Breast epithelium (tissue), 4 donors: ENCODE results near the gene CAMKK2. TPM values are rescaled to one million over a fixed set of nuclear protein-coding genes. Genes with fewer than 3 reads are reported as not detected.

Experiments used
- DNase-seq, 2 donors: peaks; one replicate each; pipeline ENCODE4 v3.0.0-alpha.2; 2019; ENCODE audit warnings: low spot score in 2 of 2
- H3K27ac ChIP-seq, 2 donors: fragments of 200-600 bp; sonication (generic) in 1 of 2; one replicate each; pipeline ENCODE4 v1.5.1; 2016 to 2019; ENCODE audit warnings: mild to moderate bottlenecking in 1 of 2
- H3K27me3 ChIP-seq, 2 donors: fragments of 200-600 bp; sonication (generic) in 1 of 2; one replicate each; pipeline versions ENCODE4 v1.5.1 to v1.6.0; 2017 to 2019; ENCODE audit warnings: control low read depth in 1 of 2, mild to moderate bottlenecking in 1 of 2
- H3K36me3 ChIP-seq: fragments of 200-600 bp; one replicate; pipeline ENCODE4 v1.5.1; 2019
- H3K4me1 ChIP-seq, 2 donors: fragments of 200-600 bp; sonication (generic); one replicate each; pipeline ENCODE4 v1.5.1; 2016 to 2019; ENCODE audit warnings: control low read depth in 1 of 2
- H3K4me3 ChIP-seq, 3 donors: fragments of 200-600 bp; sonication (generic); 1 replicate in 2 of 3; 2 replicates in 1 of 3; pipeline ENCODE4 v1.5.1; 2016 to 2019; ENCODE audit warnings: mild to moderate bottlenecking in 3 of 3, moderate library complexity in 2 of 3
- H3K9me3 ChIP-seq, 2 donors: fragments of 200-600 bp; sonication (generic) in 1 of 2; one replicate each; pipeline ENCODE4 v1.5.1; 2016 to 2019; ENCODE audit warnings: control low read depth in 1 of 2
- CTCF ChIP-seq, 3 donors: fragments of 450-650 bp; IDR thresholded peaks; one replicate each; pipeline ENCODE4 v1.5.1; 2016 to 2017; ENCODE audit warnings: antibody characterized with exemption in 3 of 3, mild to moderate bottlenecking in 3 of 3, moderate library complexity in 3 of 3
- POLR2A ChIP-seq: fragments of 450-650 bp; IDR thresholded peaks from one replicate; pipeline ENCODE4 v1.6.1; 2016; ENCODE audit warnings: antibody characterized with exemption, mild to moderate bottlenecking, moderate library complexity
- POLR2AphosphoS5 ChIP-seq, 3 donors: sonication (generic); formaldehyde crosslinking; IDR thresholded peaks; one replicate each; pipeline ENCODE4 v1.6.1; 2017; ENCODE audit warnings: antibody characterized with exemption in 3 of 3
- intact Hi-C: fragments of 100-400 bp; cut with DNase I; formaldehyde crosslinking; loops from one replicate; pipeline ENCODE4 v1.15.1; 2023; ENCODE audit warnings: low total_unique reads
- total RNA-seq, 3 donors: library from RNA; depleted of rRNA; stranded (reverse); fragments of >200 nt; gene quantifications; one replicate each; pipeline ENCODE4 v1.1.0, GENCODE V29; 2016

The CAMKK2 gene
- total RNA-seq, 3 donors from 2014 or later: 27.4 to 32.0 (median 29.2) TPM

DNA sequence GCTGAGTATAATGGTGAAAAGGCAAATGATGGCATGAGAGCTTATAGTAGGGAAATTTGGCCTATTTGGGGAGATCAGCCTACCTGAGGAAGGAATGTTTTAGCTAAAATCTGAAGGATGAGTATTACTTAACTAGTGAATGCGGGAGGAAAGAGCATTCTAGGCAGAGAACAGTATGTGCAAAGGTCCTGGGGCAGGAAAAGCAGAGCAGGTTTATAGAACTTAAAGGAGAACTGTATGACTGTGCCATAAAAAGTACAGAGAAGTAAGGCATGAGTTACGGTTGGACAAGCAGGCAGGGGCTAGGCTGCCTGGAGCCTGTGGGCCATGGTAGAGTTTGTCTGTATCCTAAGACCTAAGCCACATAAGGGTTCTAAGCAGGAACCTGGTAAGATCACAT is 108.3 kb downstream of the CAMKK2 start:
- H3K4me3 ChIP-seq: no peak overlapping the region
- no peak for DNase-seq
- intact Hi-C loops: no loop called here
- no peaks in the 10 kb centered on the region for H3K9me3 ChIP-seq
- TF ChIP-seq CTCF (IDR thresholded peaks at IDR 0.05) (no peak), POLR2AphosphoS5 (IDR thresholded peaks at IDR 0.05) (no peak), POLR2A (no peak)
- H3K27me3 ChIP-seq: no peaks in the 10 kb centered on the region
- no peaks in the 10 kb centered on the region for H3K4me1 ChIP-seq
- no peak overlapping the region for H3K27ac ChIP-seq
- H3K36me3 ChIP-seq: no peaks in the 10 kb centered on the region

Other genes starting within 250 kb of the CAMKK2 start
- 1 to 10 TPM; 3.8 to 8.5 (median 3.9) TPM for gene P2RX7, start 163.8 kb downstream of the CAMKK2 start, total RNA-seq
- gene P2RX4, start 86.6 kb downstream of the CAMKK2 start, total RNA-seq: 100 to 1,000 TPM in 1 of 3 donors, 10 to 100 TPM in 2; 62.9 to 114 (median 86.9) TPM
- gene ANAPC5, start 55.7 kb upstream of the CAMKK2 start, total RNA-seq: 100 to 1,000 TPM; 109 to 169 (median 147) TPM
- gene RNF34, start 103.4 kb upstream of the CAMKK2 start, total RNA-seq: 10 to 100 TPM; 32.4 to 47.3 (median 45.1) TPM